GM12878 (cell line): ENCODE data around the gene EPHB1.

Experiments
- CBX3 ChIP-seq: fragments of 200-600 bp; sonication (generic); IDR thresholded peaks from 2 replicates; pipeline ENCODE4 v1.6.1; 2016; ENCODE audit warnings: low read depth, borderline replicate concordance
- LARP7 ChIP-seq: fragments of 450-650 bp; IDR thresholded peaks from 2 replicates; pipeline ENCODE4 v1.6.1; 2017; ENCODE audit warnings: mild to moderate bottlenecking
- POLR2A ChIP-seq: IDR thresholded peaks from 2 replicates; pipeline ENCODE4 v1.6.1; 2011; ENCODE audit warnings: low read depth, mild to moderate bottlenecking, low read length
- POLR2AphosphoS5 ChIP-seq: IDR thresholded peaks from 2 replicates; pipeline ENCODE4 v1.6.1; 2011; ENCODE audit warnings: mild to moderate bottlenecking, low read length, inconsistent platforms

- no peak for TF ChIP-seq CBX3
- no peak for TF ChIP-seq POLR2AphosphoS5
- no peak for TF ChIP-seq LARP7
- TF ChIP-seq POLR2A: no peak
Measured at GRCh38 chr3:134815519-134815918, 20.5 kb downstream of the EPHB1 start.
